Measurements from ENCODE around the gene RNPS1.

The RNPS1 gene

GRCh38 chr16:2216330-2216729 lies 51.6 kb downstream of the RNPS1 start:
- in situ Hi-C loops (cut with MboI; ENCODE audit: low sequenced_read_pairs) = no loop called here

GRCh38 chr16:2214719-2214968 lies 53.3 kb downstream of the RNPS1 start, which contains the start of gene PGP:
TSS of gene PGP (minus strand) at chr16:2214840. CDS start at chr16:2214777, 63 bp downstream.
- in situ Hi-C loops (cut with MboI; ENCODE audit: low sequenced_read_pairs) = no loop called here

GRCh38 chr16:2213817-2214718 lies 53.9 kb downstream of the RNPS1 start:
- in situ Hi-C loops (cut with MboI; ENCODE audit: low sequenced_read_pairs) = no loop called here

GRCh38 chr16:2212362-2213324 lies 55.3 kb downstream of the RNPS1 start:
- in situ Hi-C loops (cut with MboI; ENCODE audit: low sequenced_read_pairs) = no loop called here

GRCh38 chr16:2211923-2212347 lies 56.0 kb downstream of the RNPS1 start:
- in situ Hi-C loops (cut with MboI; ENCODE audit: low sequenced_read_pairs) = no loop called here

GRCh38 chr16:2210386-2211365 lies 57.2 kb downstream of the RNPS1 start, which contains the start of gene BRICD5:
TSS of gene BRICD5 (minus strand) at chr16:2210863. CDS start at chr16:2210833, 30 bp downstream.
- in situ Hi-C loops (cut with MboI; ENCODE audit: low sequenced_read_pairs) = no loop called here

- in situ Hi-C loops (cut with MboI; ENCODE audit: low sequenced_read_pairs) = no loop called here
Measured at GRCh38 chr16:2210009-2210332, 58.0 kb downstream of the RNPS1 start.

- in situ Hi-C loops (cut with MboI; ENCODE audit: low sequenced_read_pairs) = no loop called here
Measured at GRCh38 chr16:2209258-2210008, 58.5 kb downstream of the RNPS1 start.

GRCh38 chr16:2208772-2209171 lies 59.2 kb downstream of the RNPS1 start:
- in situ Hi-C loops (cut with MboI; ENCODE audit: low sequenced_read_pairs) = no loop called here

GRCh38 chr16:2208308-2208707 lies 59.6 kb downstream of the RNPS1 start:
- in situ Hi-C loops (cut with MboI; ENCODE audit: low sequenced_read_pairs) = no loop called here

- in situ Hi-C loops (cut with MboI; ENCODE audit: low sequenced_read_pairs) = no loop called here
Measured at GRCh38 chr16:2207872-2208271, 60.1 kb downstream of the RNPS1 start.

GRCh38 chr16:2206780-2207433 lies 61.0 kb downstream of the RNPS1 start:
- in situ Hi-C loops (cut with MboI; ENCODE audit: low sequenced_read_pairs) = no loop called here

GRCh38 chr16:2206420-2206779 lies 61.5 kb downstream of the RNPS1 start:
- in situ Hi-C loops (cut with MboI; ENCODE audit: low sequenced_read_pairs) = no loop called here

- in situ Hi-C loops (cut with MboI; ENCODE audit: low sequenced_read_pairs) = no loop called here
Measured at GRCh38 chr16:2205967-2206313, 62.0 kb downstream of the RNPS1 start.

GRCh38 chr16:2205104-2205966 lies 62.6 kb downstream of the RNPS1 start, which contains the start of gene MLST8:
TSS of gene MLST8 (plus strand) at chr16:2205454. CDS start at chr16:2206086, 632 bp downstream.
- in situ Hi-C loops (cut with MboI; ENCODE audit: low sequenced_read_pairs) = no loop called here

GRCh38 chr16:2204416-2205103 lies 63.4 kb downstream of the RNPS1 start:
- in situ Hi-C loops (cut with MboI; ENCODE audit: low sequenced_read_pairs) = no loop called here
